Heart left ventricle (tissue), 13 donors: ENCODE data around the gene GLB1L.

ENCODE experiments used
- POLR2A ChIP-seq, 2 donors: fragments of 450-650 bp; IDR thresholded peaks; one replicate each; pipeline ENCODE4 v1.6.1; 2017; ENCODE audit warnings: antibody characterized with exemption in 2 of 2, mild to moderate bottlenecking in 2 of 2, moderate library complexity in 2 of 2
- TF ChIP-seq, protein P1 (sequence below), 12 donors: fragments of 200-600 bp; sonication (generic) in 4 of 12; IDR thresholded peaks; one replicate each; pipeline versions ENCODE4 v1.5.0 to v1.8.0; 2018 to 2022; ENCODE audit warnings: antibody characterized with exemption in 12 of 12, mild to moderate bottlenecking in 5 of 12
- donor health status: ischemic (EF 13 %, LVEDD 7.1; RV severe dilation, severe dysfunction).
- donor health status: DM: no; HTN: yes; CAD: no.
- donor health status: DM: no; HTN: no; CAD: no.
- donor health status: ischemic (EF 25% LVEDD 6.9; RV normal size, moderate dysfunction).
- donor health status: ischemic (EF 25% LVEDD 5.7; RV mildly dilated, moderate dysfunction).
- donor health status: ischemic (EF 35%, LVEDD 5.7; RV mildly dilated, moderate dysfunction).
- donor health status: nonischemic (EF 11% LVEDD 7.7; RV severe dilation, severe dysfunction).
- donor health status: DM: yes; HTN: yes; CAD: no.
- donor health status: PGD.
- donor health status: ischemic (EF 29% LVEDD 5.4; RV normal size, mild dysfunction).
- donor health status: nonischemic (EF 23%, LVEDD 6.1; RV moderate dilation, normal function).

DNA sequence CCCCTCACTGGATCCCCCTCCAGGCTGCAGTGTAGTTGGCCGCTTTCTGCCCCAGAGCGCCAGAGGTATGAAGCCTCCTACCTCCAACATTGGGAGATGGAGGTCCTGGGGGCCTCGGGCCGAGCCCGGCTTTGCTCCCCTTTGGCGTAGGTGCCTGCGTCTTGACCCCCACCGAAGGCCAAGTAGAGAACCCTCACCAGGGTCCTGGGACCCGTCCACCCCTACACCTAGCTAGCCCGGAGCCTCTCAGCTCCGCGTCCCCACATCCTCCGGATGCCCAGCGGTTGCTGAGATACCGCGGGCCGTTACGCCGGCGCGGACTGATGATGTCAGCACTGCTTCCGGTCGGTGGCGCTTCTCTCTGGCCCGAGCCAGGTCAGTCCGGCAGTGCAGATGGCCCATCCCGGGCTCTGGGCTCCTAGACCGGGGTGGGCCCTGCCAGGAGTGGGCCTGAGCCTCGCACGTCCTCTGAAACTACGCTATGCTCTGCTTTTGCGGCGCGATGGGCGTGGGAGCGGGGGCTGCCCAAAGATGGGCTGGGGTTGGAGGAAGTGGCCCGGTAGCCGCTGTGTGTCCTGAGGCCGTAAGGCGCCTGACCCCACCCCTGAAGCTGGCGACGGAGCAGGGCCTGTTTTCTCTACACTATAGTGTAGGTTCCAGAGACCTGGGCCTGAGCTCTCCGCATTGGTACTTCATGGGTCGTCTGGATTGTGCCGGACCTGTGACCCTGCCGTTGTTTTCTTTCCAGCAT lies at the start of gene GLB1L, which contains the start of gene STK16:
- TF ChIP-seq, protein P1, sequence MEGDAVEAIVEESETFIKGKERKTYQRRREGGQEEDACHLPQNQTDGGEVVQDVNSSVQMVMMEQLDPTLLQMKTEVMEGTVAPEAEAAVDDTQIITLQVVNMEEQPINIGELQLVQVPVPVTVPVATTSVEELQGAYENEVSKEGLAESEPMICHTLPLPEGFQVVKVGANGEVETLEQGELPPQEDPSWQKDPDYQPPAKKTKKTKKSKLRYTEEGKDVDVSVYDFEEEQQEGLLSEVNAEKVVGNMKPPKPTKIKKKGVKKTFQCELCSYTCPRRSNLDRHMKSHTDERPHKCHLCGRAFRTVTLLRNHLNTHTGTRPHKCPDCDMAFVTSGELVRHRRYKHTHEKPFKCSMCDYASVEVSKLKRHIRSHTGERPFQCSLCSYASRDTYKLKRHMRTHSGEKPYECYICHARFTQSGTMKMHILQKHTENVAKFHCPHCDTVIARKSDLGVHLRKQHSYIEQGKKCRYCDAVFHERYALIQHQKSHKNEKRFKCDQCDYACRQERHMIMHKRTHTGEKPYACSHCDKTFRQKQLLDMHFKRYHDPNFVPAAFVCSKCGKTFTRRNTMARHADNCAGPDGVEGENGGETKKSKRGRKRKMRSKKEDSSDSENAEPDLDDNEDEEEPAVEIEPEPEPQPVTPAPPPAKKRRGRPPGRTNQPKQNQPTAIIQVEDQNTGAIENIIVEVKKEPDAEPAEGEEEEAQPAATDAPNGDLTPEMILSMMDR (IDR thresholded peaks at IDR 0.05) = no peak
- peak in 1 of 2 donors; percentile 80 for TF ChIP-seq POLR2A (IDR thresholded peaks at IDR 0.05)
